HG03280 (cell line): ENCODE data around the gene DYNLRB1.
"Not testable (repeated sequence)": the region's sequence is repeated elsewhere in the genome, so short reads cannot be mapped to it uniquely, and the experiment has no call there.

Source experiments
- ATAC-seq: cut with Tn5 transposase; IDR thresholded peaks from one replicate; pipeline ENCODE4 v1.9.1; 2021; ENCODE audit warnings: mild to moderate bottlenecking, moderate library complexity; ENCODE audit not compliant: unreplicated experiment

Gene DYNLRB1

DNA sequence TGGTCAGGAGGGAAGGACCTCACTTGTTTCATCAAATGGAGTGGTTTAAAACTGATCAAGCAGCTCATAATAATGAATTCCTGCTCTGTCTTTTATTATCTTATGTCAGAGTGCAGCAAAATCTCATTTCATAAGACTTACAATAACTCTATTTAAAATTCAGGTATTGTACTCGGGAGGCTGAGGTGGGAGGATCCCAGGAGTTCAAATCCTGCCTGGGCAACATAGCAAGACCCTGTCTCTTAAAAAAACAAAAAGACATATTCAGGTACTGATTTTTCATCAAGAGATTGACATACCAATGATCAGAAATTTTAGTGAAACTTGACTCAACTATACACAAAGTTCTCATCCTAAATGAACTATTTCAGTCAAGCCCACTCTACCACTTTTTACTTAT, 5.6 kb upstream of the DYNLRB1 start:
- no peak for ATAC-seq

DNA sequence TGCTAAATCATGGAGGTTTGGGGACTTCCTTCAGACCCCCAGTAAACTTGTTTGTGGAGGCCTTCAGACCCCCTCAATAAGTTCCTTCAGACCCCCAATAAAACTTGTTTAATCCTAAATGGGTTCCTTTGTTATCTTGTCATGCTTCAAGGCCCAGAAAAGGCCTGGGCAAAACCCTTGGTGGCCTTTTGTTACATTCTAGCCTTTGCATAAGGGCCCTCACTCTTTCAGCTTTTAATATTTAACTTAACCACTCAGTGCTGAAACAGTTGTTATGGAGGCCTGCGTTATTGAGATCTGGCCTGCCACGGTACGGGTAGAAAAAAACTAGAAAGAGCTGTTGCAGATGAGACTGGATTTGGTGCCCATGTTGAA, 4.3 kb upstream of the DYNLRB1 start:
- no peak for ATAC-seq

DNA sequence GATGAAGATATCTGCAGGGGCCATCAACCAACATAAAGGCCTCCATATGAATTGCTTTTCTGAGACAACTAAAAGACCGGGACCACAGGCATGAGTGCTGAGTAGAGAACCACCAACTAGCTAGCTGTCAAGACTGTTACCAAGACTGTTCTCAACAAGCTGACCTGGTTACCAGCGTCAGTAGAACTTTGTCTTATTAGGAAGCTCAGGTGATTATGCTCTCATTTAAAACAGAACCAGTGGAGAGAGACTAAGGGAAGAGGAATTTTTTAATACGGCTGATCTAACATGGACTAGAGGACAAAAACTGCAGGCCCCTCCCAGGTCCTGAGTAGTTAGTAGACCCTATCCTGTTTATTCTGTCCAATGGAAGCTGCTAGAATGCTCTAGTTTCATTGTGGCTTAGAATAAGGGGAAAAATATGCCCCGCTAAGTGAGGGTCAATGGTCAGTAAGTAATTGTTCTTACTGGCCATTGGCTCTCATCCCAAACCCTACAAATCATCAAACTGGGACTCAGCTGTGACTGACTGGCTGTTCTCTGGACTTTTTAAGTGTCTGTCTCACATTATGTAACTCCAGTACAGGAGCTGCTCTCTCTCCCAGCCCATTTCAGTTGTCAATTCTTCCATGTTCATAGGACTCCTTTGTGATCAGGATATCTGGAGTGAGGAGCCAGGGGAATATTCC, 3.8 kb upstream of the DYNLRB1 start:
- ATAC-seq: no peak

DNA sequence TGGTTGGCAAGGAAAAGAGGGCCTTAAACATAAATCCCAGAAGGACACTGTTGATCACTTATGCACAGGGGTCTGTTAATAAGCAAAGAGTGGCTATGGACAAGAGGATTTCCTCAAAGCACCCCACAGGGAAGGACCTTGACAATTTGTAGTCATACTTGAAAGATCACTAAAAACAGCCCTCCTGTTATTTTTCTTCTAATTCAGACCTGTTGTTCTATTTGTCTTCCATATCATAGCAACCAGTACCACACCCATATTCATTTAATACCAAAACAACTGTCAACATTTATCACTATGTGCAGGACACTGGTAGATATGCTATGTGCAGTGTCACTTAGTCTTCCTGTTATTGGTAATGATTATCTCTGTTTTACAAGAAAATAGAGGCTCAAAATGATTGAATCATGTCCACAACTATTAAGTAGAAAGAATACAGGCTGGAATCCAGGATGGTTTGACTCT, 3.2 kb upstream of the DYNLRB1 start:
- no peak for ATAC-seq

DNA sequence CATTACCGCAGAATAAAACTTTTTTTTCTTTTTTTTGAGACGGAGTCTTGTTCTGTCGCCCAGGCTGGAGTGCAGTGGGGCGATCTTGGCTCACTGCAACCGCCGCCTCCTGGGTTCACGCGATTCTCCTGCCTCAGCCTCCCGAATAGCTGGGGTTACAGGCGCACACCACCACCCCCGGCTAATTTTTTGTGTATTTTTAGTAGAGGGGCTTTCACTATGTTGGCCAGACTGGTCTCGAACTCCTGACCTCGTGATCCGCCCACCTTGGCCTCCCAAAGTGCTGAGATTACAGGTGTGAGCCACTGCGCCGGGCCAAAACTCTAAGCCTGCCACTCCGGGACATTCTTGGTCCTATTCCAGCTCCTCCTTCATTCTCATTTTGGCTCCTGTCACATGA, 2.2 kb upstream of the DYNLRB1 start:
- ATAC-seq: not testable (repeated sequence)

DNA sequence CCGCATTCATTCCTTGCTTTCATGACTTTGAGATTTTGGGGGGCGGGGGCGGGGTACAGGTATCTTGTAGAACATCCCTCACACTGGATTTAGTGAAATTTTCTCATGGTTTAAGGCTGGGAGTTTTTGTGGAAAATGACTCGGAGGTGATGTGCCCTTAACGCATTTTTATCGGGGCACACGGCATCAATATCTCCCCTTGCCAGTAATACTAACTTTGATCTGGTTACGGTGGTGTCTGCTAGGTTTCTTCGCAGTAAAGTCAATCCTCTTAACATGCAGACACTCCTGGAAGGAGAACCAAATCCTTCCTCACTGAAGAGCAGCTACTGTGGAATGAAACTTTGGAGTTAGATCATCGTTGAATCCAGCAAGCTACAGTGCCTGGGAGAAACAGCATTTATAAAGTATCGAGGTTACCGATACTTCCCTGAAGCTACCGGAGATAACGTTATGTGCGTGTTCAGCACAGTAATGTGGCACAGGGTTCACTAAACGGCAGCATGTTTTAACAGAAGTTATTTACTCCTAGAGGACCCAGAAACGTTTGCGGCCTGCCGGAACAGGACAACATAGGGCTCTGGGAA, 1.2 kb upstream of the DYNLRB1 start:
- no peak for ATAC-seq

DNA sequence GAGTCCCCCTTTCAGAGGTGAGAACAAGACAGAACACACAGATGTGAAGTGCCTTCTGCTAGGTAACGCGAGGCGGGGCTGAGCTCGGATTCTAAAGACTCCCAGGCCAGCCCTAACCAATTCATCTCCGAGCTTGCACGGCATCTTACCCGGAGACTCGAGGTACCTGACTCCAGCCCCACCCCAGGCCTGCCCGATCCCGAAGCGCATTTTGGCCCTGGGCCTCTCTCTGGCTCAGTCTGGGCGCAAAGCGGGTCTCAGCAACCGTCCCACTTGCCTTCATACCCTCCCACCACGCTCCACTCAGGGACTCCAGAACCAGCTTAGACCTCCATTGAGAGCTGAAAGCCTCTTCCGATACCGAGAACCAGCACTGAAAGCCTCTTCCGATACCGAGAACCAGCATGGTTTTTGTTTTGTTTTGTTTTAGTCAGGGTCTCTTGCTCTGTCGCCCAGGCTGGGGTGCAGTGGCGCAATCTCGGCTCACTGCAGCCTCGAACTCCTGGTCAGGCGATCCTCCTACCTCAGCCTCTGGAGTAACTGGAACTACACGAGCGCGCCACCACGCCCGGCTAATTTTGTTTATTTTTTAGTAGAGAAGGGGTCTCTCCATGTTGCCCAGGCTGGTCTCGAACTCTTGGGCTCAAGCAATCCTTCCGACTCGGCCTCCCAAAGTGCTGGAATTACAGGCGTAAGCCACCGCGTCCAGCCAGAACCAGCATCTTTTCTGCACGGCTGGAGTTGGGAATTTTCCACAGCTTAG, 557 bp upstream of the DYNLRB1 start:
- peak; percentile 55 for ATAC-seq

DNA sequence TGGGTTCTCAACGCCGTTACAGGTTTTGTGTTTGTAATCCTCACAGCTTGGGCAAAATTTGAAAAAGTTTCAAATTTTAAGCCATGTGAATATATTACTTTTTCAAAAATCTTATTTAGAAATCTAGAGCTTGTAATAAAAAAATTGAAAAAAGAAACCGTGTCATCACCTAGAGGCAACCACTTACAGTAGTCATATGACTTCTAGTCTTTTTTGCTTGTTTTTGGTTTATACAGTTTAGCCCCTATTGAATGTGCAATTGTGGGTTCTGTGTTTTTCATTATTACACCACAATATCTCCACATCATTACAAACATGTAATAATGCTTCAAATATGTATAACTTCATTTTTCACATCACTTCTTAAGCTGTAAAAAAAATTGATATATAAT, 888 bp downstream of the DYNLRB1 start:
- ATAC-seq: no peak

DNA sequence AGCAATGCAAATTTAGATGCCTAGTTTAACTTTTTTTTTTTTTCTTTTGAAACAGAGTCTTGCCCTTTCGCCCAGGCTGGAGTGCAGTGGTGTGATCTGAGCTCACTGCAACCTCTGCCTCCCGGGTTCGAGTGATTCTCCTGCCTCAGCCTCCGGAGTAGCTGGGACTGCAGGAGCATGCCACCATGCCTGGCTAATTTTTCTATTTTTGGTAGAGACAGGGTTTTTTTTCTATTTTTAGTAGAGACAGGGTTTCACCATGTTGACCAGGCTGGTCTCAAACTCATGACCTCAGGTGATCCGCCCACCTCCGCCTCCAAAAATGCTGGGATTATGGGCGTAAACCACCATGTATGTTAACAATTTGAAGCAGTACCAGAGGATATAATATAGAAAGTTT, 2.6 kb downstream of the DYNLRB1 start:
- ATAC-seq: not testable (repeated sequence)

DNA sequence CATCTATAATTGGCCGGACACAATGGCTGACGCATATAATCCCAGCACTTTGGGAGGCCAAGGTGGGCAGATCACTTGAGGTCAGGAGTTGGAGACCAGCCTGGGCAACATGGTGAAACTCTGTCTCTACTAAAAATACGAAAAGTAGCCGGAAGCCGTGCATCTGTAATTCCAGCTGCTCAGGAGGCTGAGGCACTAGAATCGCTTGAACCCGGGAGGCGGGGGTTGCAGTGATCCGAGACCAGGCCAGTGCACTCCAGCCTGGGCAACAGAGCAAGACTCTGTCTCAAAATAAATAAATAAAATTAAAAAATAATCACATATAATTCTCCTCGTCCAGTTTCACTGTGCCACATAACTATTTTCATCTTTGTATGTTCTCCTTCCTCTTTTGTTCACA, 3.6 kb downstream of the DYNLRB1 start:
- not testable (repeated sequence) for ATAC-seq

DNA sequence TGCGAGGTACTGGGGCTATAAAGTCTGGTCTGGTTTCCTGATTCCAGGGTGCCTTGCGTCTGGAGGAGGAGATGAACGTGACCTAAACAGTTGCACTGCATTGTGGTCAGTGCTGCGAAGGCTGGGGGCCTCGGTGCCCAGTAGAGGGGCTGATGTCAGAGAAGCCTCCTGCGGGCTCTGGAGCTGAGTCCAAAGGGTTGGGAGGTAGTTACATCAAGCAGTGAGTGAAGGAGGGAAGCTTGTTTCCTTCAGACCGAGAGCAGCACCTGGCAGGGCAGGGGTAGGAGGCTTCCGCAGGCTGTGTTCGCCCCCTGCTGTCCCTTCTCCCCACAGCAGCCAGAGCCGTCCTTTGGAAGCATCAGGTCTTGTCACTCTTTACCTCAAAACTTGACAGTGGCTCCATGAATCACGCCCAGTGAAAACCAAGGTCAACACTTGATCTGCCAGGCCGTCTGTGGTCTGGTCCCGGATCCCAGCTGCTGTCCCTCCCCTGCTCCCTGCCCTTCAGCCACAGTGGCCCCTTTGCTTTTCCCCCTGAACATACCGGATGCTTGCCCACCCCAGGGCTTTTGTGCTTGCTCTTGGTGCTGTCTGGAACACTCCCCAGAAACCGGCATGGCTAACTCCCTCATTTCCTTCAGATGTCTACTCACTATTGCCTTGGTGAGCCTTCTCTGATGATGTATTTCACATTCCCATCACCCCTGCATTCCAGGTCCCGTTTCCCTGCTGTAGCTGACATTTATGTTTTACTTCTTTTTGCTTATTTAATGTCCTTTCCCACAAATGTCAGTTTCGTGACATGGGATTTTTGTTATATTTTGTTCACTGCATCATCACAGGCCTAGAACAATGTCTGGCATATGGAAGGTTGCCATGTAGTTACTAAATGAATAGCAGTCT, 7.0 kb downstream of the DYNLRB1 start:
- no peak for ATAC-seq

DNA sequence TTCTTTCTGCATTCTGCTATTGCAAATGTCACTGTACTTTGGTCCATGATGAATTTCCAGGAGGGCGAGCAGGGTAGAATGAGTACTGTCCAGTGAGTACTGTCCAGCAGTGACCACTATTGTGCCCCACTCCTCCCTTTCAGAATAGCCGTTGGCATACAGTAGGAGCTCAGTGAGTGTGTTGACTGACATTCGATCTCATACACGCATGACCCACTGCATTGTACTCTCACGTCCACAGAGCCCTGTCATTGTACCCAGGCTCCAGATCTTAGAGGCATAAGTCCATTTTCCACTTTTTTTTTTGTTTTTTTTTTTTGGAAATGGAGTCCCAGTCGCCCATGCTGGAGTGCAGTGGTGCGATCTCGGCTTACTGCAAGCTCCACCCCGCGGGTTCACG, 8.2 kb downstream of the DYNLRB1 start:
- no peak for ATAC-seq

DNA sequence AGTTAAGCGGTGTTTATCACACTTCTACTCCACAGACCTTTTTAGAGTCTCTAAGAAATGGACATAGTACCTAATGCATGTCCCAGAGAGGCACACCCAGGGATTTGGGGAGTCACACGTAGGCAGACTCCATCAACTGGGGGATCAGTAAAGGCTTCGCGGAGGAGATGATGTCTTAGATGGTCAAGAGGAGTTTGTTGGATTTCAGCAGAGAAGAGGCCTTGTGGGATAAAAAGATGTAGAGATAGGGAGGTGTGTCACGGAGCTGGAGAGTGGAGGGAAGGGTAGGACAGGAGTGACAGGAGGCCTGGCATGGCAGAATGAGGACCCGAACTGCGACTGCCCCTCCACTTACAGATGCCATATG, 9.1 kb downstream of the DYNLRB1 start:
- no peak for ATAC-seq

DNA sequence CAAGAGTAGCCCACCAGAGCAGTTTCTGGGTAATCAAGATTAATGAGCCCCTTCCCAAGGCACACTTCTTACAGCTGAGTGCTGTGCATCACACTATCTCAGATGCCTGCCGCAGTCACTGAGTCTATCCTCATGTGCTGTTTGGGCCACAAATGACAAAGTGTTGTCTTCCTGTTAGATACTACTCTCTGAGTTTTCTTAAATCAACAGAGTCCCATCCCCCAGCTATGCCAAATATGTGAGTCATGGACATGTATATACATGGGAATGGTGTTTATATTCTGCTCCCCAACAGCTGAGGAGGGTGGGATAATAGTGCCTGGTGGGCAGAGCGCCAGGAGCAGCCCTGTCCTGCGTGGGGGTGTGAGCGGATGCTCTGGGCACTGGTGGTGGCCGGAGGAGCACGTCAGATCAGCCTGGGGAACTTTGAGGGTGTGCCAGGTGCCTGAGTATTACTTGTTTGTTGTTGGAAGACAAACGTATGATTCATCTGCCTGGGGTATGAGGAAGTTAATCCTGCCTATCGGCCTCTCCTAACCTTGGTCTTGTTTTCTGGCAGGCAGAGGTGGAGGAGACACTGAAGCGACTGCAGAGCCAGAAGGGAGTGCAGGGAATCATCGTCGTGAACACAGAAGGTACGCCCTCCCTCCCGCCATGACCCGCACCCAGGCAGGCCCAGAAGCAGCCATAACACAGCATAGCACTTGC, 9.6 kb downstream of the DYNLRB1 start:
- ATAC-seq: no peak

DNA sequence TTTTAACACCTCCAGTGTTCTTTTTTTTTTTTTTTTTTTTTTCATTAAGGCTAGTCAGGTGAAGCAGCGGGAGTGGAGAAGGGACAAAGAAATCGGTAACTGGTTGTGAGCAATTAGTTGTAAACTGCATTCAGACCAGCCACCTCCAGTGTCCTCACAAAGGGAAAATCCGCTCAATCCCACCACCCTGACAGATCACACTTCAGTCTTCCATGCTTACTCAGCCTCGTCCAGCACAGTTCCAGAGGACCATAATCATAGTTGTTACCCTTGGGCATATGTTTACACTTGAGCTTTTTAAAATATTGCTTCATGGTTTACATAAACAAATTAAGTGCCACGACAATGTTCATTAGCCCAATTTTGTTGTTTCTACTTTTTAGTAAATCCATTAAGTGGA, 10.2 kb downstream of the DYNLRB1 start:
- ATAC-seq: no peak

DNA sequence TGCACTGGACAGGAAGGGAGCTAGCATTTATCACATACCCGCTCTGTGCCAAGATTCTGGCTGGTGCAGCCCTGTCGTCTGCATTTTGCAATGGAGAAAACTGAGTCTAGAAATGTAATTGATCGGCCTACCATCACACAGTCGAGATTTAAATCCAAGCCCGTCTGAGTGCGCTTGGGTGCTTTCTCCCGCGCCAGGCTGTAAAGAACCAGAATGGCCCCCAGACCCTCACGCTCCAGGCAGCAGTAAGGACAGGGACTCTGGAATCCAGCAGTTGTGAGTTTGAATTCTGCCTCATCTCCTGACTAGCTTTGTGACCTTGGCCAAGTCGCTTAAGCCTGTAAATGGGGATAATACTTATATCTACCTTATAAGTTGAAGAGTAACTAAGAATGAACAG, 10.8 kb downstream of the DYNLRB1 start:
- ATAC-seq: no peak

DNA sequence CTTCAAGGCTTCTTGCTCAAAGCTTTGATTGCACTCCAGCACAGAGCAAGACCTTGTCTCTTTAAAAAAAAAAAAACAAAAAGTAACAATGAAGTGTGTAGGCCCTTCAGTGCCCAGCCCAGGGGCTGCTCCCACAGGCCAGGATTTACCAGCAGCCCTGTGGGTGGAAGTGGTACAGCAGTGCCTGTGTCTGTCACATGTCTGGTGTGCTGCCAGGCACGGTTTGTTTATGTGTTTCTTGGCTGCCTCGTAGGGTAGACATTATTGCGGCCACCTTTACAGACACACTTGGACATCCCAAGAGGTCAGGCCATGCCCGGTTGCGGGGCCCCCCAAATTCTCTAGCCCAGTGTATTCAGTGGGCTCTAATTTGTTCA, 12.7 kb downstream of the DYNLRB1 start:
- no peak for ATAC-seq

DNA sequence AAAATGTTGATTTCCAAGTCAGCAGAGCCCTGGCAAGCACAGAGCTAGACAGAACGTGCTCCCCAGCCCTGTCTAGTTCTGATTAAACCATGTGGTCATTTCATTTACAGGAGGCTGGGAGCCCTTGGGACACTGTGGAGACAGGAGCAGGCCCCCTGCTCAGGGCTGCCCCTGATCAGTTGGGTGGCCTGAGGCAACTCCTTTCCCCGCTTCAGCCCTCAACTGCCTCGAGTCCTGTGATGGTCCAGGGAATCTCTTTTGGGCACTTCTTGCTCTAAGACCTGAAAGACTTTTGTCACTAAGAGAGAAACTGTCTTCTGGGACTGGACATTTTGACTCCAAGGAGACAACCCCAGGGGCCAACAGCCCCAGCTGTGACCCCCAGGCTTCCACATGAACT, 13.5 kb downstream of the DYNLRB1 start:
- ATAC-seq: no peak

DNA sequence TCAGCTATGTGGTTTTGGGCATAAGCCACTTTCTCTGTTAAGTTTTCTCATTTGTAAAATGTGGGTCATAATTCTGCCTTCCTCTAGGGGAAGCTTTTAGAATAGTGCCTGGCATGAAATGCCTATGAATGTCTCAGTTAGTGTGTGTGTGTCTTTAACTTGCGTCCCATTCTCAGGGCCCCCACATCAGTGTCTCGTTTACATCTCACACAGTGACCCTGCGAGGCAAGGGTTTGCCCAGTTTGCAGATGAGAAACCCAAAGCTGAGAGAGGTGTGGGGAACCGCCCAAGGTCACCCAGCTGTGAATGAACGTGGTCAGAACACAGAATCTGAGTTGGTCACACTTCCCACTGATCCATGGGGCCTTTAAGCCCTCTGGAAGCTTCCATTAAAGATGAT, 14.1 kb downstream of the DYNLRB1 start:
- no peak for ATAC-seq

DNA sequence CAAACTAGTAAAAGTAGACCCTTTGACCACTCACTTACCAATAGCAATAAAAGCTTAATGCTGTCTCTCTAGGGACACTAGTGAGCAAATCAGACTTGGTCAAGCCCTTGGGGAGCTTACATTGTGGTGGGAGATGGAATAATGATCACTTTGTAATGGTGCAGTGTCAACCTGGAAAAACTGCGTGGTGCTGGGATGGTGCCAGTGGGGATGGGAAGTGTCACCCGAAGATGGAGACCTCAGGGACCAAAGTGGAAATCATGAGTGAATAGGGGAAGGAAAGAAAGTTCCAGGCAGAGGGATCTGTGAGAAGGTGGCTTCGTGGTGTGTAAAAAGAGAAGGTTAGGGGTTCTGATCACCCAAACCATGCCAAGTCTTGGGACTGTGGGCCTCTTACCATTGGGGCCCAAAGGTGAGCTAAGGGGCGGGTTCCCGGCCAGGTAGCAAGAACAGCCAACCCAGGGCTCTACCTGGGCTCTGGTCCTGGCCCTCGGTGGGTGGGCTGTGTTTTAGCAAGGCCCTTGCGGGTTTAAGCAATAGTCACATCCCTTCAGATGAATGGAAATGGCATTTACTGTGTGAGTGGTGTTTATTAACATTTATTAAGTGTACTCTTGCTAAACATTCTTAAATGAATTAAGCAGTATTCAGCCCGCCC, 15.5 kb downstream of the DYNLRB1 start:
- ATAC-seq: no peak
